GM19397 (cell line): ENCODE data around the gene STK4.

Experiments
- ATAC-seq: cut with Tn5 transposase; IDR thresholded peaks from one replicate; pipeline ENCODE4 v1.9.1; 2021; ENCODE audit warnings: mild to moderate bottlenecking, moderate library complexity; ENCODE audit not compliant: unreplicated experiment

Gene STK4

GRCh38 chr20:45109634-45110033, 143.3 kb downstream of the STK4 start:
- ATAC-seq = no peak

DNA sequence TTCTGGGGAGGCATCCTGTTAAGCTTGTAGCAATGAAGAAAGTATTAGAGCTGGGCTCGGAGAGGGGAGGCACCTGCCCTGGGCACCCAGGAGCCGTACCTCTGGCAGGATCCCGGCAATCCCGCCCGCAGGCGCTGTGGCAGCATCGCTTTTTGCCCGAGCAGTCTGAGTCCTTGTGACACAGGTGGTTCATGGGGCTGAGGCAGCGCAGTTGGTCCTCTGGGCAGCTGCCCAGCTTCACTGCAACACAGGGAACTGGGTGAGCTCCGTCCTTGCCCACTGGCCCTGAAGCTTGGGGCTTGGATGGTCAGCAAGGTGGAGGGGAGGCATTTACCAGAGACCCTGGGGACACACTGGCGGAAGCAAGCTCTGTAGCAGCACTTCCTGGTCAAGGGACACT, 144.0 kb downstream of the STK4 start:
- no peak for ATAC-seq

DNA sequence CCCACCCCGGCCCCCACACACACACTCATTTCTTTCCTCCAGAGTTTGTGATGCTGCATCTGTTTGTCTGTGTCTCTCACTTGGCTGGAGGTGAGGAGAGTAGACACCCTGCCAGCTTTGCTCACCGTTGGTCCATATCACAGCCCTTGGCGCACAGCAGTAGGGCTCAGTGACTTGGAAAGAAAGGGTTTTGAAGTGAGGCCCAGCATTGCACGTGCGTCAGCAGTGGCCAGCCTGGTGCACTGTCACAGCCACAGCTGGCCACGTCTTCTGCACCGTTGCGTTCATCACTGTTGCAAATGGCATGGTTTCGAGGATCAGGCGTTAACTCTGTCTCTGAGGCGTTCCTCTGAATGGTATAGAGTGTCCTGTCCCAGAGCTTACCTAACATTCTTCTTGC, 145.0 kb downstream of the STK4 start:
- no peak for ATAC-seq

GRCh38 chr20:45111799-45112471, 145.6 kb downstream of the STK4 start:
- ATAC-seq = no peak

DNA sequence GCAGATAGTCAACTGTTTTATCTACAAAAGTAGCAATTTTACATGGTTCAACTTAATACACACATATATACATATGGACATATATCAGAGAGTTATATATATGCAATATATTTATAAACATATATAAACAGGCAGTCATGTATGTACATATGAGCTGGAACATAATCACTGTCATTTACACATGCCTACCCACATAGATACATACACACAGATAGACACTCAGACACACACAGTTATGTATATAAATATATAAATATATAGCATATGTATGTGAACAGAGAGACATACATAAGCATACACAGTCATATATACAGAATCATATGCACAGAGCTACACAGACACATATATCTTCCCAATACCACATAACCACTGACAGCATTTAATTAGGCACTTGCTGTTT, 146.4 kb downstream of the STK4 start:
- ATAC-seq = no peak

GRCh38 chr20:45113865-45114264, 147.6 kb downstream of the STK4 start:
- no peak for ATAC-seq

- ATAC-seq = no peak
Observed at GRCh38 chr20:45114465-45115385, 148.4 kb downstream of the STK4 start, which contains the start of gene WFDC5. TSS of gene WFDC5 (minus strand) at chr20:45115174. CDS start at chr20:45115083, 91 bp downstream.

GRCh38 chr20:45115386-45115774, 149.1 kb downstream of the STK4 start:
- ATAC-seq = no peak

DNA sequence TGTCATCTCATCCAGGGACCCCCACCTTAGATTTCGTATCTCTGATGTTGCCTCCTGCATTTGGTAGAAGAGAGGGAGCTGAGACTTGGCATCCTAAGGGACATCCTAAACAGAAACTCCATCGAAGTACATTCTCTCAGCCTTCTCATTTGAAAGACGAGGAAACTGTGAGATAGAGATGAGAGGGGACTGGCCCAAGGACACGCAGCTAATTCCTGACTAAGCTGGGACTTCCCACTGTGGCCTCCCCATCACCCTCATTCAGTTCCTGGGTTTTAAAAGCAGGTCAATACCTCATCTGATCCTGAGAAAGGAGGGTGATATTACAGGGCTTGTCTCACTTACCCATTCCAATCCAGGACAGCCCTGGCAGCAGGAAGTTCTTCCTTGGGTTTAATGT, 149.5 kb downstream of the STK4 start:
- no peak for ATAC-seq

DNA sequence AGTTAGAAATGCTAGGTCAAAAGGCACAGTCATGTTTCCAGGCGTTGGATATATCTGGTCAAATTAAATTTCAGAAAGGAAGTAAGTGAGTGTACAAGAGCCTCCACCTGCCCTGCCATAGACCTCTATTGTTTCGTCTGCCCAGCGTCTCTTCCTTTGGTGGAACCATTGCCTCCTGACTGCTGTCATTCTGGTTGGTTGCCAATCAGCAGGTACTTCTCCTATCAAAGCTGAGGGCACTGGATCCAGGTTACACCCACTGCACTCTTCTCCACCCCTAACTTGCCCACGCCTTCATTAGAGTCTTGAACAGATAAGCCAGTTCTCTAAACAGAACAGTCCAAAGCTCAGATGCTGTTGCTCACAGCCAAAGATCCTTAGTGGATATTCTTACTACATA, 151.3 kb downstream of the STK4 start:
- ATAC-seq = no peak

DNA sequence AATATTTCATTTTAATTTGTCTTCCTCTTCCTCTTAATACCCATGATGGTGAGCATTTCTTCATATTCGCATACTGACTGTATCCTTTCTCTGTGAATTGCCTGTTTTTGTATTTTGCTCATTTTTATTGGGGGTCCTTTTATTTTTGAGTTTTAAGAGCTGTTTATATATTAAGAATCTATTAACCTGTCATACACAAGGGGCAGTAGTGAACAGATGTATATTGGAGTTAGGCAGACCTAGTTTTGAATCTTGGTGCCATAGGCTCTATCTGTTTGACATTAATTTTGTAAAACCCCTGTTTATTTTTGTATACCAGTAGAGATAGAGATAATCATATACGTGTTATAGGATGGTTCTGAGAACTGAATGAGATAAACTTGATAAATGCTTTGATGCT, 151.7 kb downstream of the STK4 start:
- no peak for ATAC-seq

GRCh38 chr20:45119556-45120266, 153.4 kb downstream of the STK4 start:
- ATAC-seq = no peak

- no peak for ATAC-seq
Observed at GRCh38 chr20:45121388-45121787, 155.1 kb downstream of the STK4 start.

DNA sequence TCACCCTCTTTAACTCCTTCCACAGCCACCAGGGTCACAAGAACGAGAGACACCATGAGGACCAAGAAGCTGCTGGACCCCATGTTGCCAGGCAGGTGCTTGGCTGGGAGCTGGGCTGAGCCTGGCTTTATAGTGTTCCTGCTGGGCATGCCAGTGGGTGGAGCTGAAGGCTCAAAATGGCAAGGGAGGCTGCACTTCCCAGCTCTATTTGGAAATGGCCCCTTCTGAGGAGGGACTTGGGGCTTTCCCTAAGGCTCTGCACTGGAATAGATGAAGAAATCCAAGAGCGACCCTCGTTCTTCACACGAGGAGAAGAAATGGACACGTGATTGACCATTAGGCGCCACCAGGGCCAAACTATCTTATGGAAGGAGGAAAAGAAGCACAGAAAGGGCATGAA, 158.1 kb downstream of the STK4 start, which contains the start of gene WFDC12:
Gene WFDC12 (minus strand): TSS at position 101 of the 400 bp plus-strand sequence. CDS start 18 bp downstream, at position 83.
- ATAC-seq = no peak

DNA sequence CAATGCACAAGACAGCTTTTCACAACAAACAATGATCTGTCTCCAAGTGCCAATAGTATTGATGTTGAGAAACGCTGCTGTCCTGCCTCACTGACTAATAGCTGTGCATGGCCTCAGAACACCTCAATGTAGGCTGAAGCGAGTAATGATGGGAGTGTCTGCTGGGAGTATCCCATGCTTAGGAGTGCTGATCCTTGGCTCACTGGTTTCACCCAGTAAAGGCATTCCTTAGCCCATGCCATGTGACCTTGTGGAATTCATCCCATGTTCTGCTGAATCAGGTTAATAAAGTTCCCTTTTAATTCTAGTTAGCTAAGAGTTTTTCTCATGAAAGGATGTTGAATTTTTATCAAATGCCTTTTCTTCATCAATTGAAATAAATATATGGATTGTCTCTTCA, 161.8 kb downstream of the STK4 start:
- ATAC-seq = no peak
